Body of pancreas (tissue), 4 donors: Measurements from ENCODE around the gene CCL22. TPM values are rescaled to one million over a fixed set of nuclear protein-coding genes. Genes with fewer than 3 reads are reported as not detected.

ENCODE experiments used
- ATAC-seq: fragments of 150-250 bp; one replicate; pipeline ENCODE4 v1.9.1; 2016
- DNase-seq, 4 donors: peaks; one replicate each; pipeline ENCODE4 v3.0.0-alpha.2; 2019
- H3K27ac ChIP-seq, 4 donors: fragments of 200-600 bp; sonication (generic); 1 replicate in 3 of 4; 2 replicates in 1 of 4; pipeline versions ENCODE4 v1.5.1 to v1.6.1; 2016 to 2019; ENCODE audit warnings: mild to moderate bottlenecking in 1 of 4, mixed read lengths in 1 of 4, moderate library complexity in 1 of 4
- H3K27me3 ChIP-seq, 2 donors: fragments of 200-600 bp; sonication (generic); one replicate each; pipeline ENCODE4 v1.6.0; 2016; ENCODE audit warnings: mild to moderate bottlenecking in 1 of 2
- H3K36me3 ChIP-seq, 2 donors: fragments of 200-600 bp; sonication (generic); replicated peaks in 1 of 2; 2 replicates each; pipeline ENCODE4 v1.5.1; 2016; ENCODE audit warnings: low read depth in 2 of 2; ENCODE audit not compliant: insufficient read depth in 1 of 2
- H3K4me1 ChIP-seq: fragments of 200-600 bp; sonication (generic); one replicate; pipeline ENCODE4 v1.6.0; 2016
- H3K4me3 ChIP-seq, 2 donors: fragments of 200-600 bp; sonication (generic); 1 replicate in 1 of 2; 2 replicates in 1 of 2; pipeline ENCODE4 v1.5.1; 2016 to 2019
- H3K9me3 ChIP-seq, 3 donors: fragments of 200-600 bp; sonication (generic); 1 replicate in 2 of 3; 2 replicates in 1 of 3; pipeline ENCODE4 v1.5.1; 2016
- CTCF ChIP-seq, 7 experiments: fragments of 450-650 bp in 4 of 7; fragments of 200-600 bp in 3 of 7; sonication (generic) in 3 of 7; IDR thresholded peaks; one replicate each; pipeline ENCODE4 v1.5.1; 2016 to 2019; ENCODE audit warnings: antibody characterized with exemption in 7 of 7
- POLR2A ChIP-seq, 3 donors: fragments of 450-650 bp; IDR thresholded peaks; one replicate each; pipeline ENCODE4 v1.6.1; 2016; ENCODE audit warnings: antibody characterized with exemption in 3 of 3, mild to moderate bottlenecking in 2 of 3
- WGBS, 2 donors: methylation state at CpG; one replicate each; pipeline ENCODE4 v1.1.5; 2017; 5-methylcytosine and 5-hydroxymethylcytosine counted together
- intact Hi-C: fragments of 100-400 bp; cut with DNase I; formaldehyde crosslinking; loops from one replicate; pipeline ENCODE4 v1.15.1; 2023
- total RNA-seq, 2 donors: library from RNA; depleted of rRNA; stranded (reverse); fragments of >200 nt; gene quantifications; one replicate each; pipeline ENCODE4 v1.1.0, GENCODE V29; 2016

CCL22 gene
- total RNA-seq, 2 donors from 2014 or later = not detected

- no peak overlapping the region for H3K27ac ChIP-seq
- H3K4me3 ChIP-seq = no peak overlapping the region
- DNase-seq (no peak), ATAC-seq (no peak)
- no peaks in the 10 kb centered on the region for H3K36me3 ChIP-seq
- WGBS, 2 donors = 74 to 77% methylated on average over 3 of the region's 3 CpGs
- H3K9me3 ChIP-seq = no peaks in the 10 kb centered on the region
- TF ChIP-seq CTCF (IDR thresholded peaks at IDR 0.05) (no peak), POLR2A (IDR thresholded peaks at IDR 0.05) (no peak)
- intact Hi-C loops = no loop called here
- H3K4me1 ChIP-seq = no peaks in the 10 kb centered on the region
- no peaks in the 10 kb centered on the region for H3K27me3 ChIP-seq
These were observed 12.8 kb upstream of the CCL22 start for GRCh38 chr16:57345666-57346204.

- ATAC-seq = no peak
- Histone ChIP-seq H3K27ac (no peak overlapping the region), H3K4me3 (no peak overlapping the region), H3K27me3 (no peaks in the 10 kb centered on the region), H3K9me3 (no peaks in the 10 kb centered on the region), H3K4me1 (no peaks in the 10 kb centered on the region), H3K36me3 (no peaks in the 10 kb centered on the region)
- intact Hi-C loops = no loop called here
- 79 to 80% methylated on average over 6 of the region's 6 CpGs for WGBS, 2 donors
- no peak for DNase-seq
- no peak for TF ChIP-seq POLR2A (IDR thresholded peaks at IDR 0.05)
- no peak for TF ChIP-seq CTCF (IDR thresholded peaks at IDR 0.05)
These were observed 10.7 kb upstream of the CCL22 start for GRCh38 chr16:57347858-57348257.

GRCh38 chr16:57348327-57348726, 10.3 kb upstream of the CCL22 start:
- ATAC-seq (no peak), DNase-seq (no peak)
- TF ChIP-seq CTCF (IDR thresholded peaks at IDR 0.05) = no peak
- no peak for TF ChIP-seq POLR2A (IDR thresholded peaks at IDR 0.05)
- WGBS, 2 donors = 84 to 96% methylated on average over 2 of the region's 2 CpGs
- Histone ChIP-seq H3K4me1 (no peaks in the 10 kb centered on the region), H3K9me3 (no peaks in the 10 kb centered on the region), H3K36me3 (no peaks in the 10 kb centered on the region), H3K4me3 (no peak overlapping the region), H3K27ac (no peak overlapping the region), H3K27me3 (no peaks in the 10 kb centered on the region)
- intact Hi-C loops = no loop called here

- intact Hi-C loops = no loop called here
- no peaks in the 10 kb centered on the region for H3K9me3 ChIP-seq
- H3K27ac ChIP-seq = no peak overlapping the region
- WGBS, 2 donors = 36 to 55% methylated on average over 14 of the region's 14 CpGs
- H3K4me3 ChIP-seq = no peak overlapping the region
- H3K36me3 ChIP-seq = no peaks in the 10 kb centered on the region
- H3K27me3 ChIP-seq = no peaks in the 10 kb centered on the region
- TF ChIP-seq POLR2A (IDR thresholded peaks at IDR 0.05) = no peak
- no peak for TF ChIP-seq CTCF (IDR thresholded peaks at IDR 0.05)
- no peaks in the 10 kb centered on the region for H3K4me1 ChIP-seq
- no peak for ATAC-seq
- DNase-seq = no peak
These were observed 9.2 kb upstream of the CCL22 start for GRCh38 chr16:57349212-57350031.

- Histone ChIP-seq H3K9me3 (no peaks in the 10 kb centered on the region), H3K27ac (no peak overlapping the region), H3K36me3 (no peaks in the 10 kb centered on the region), H3K4me1 (no peaks in the 10 kb centered on the region), H3K27me3 (no peaks in the 10 kb centered on the region), H3K4me3 (no peak overlapping the region)
- ATAC-seq (no peak), DNase-seq (no peak)
- intact Hi-C loops = no loop called here
- WGBS, 2 donors = 59 to 72% methylated on average over 4 to 6 of the region's 6 CpGs
- TF ChIP-seq CTCF (IDR thresholded peaks at IDR 0.05) = no peak
- TF ChIP-seq POLR2A (IDR thresholded peaks at IDR 0.05) = no peak
These were observed 5.9 kb upstream of the CCL22 start for GRCh38 chr16:57352636-57353047.
